ENCODE results near the gene NCOA7. TPM values are rescaled to one million over a fixed set of nuclear protein-coding genes. Genes with fewer than 3 reads are reported as not detected.

NCOA7 gene
- total and polyA plus RNA-seq, 9 of the 15 experiments (the other 6 are each of a cell fraction or from before 2014, with no cell fraction given): 5.8 to 14.6 (median 9.3) TPM

DNA sequence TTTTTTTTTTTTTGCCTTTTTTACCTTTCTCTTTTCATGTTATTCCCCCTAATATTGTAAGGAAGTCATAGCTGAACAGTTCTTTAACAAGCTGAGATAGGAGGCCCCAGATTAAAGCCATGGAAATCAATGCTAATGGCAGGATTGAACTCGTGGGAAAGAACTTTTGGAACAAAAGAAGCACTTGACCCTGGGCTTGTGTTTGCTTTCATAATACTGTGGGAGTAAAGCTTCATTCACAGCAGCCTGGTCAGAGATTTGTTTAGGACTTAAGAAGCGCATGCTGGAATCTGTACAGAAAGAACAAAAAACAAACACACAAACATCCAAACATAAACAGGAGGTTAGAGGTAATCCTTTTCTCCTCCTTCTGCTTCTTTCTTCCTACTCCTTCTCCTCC is 36.2 kb upstream of the NCOA7 start:
- DNase-seq (ENCODE audit: extremely low read depth in 1 of 4, low spot score in 3 of 4) (no peak), FAIRE-seq (no peak), ATAC-seq (no peak)
- ChIA-PET POLR2A (interaction anchor here (0.6 kb wide), 1 partner anchor 203 kb away, joined by 3 read pairs; no protein-coding TSS in a partner anchor), CTCF (ENCODE audit: low intra/inter-chr PET ratio) (interaction anchor here (1.2 kb wide), 1 partner anchor 440 kb away, joined by 4 read pairs; no protein-coding TSS in a partner anchor)
- no peak overlapping the region for H3K4me3 ChIP-seq
- H3K4me1 ChIP-seq (replicated peaks in 1 of 2; ENCODE audit: control insufficient read depth in 2 of 2, insufficient read depth in 2 of 2, low read length in 2 of 2): peaks cover 9 to 13% of the 10 kb centered on the region in 2 experiments; a peak in 4 of 5 replicates
- BruUV-seq (replicated peaks): no TSS peak
- no peak overlapping the region for H3K9ac ChIP-seq (ENCODE audit: insufficient read depth in 1 of 2, low read depth in 2 of 2, low read length in 2 of 2)
- H3K9me3 ChIP-seq (replicated peaks; ENCODE audit: control insufficient read depth, insufficient read depth, low read depth, low read length): no peaks in the 10 kb centered on the region
- H3K27ac ChIP-seq (ENCODE audit: extremely low read depth, low read depth, low read length): no peak overlapping the region
- intact Hi-C loops (cut with micrococcal nuclease) (loop anchor here (1.0 kb wide), 1 partner anchor 440 kb away; no protein-coding TSS in a partner anchor), in situ Hi-C loops (cut with MboI) (loop anchor here (10.0 to 25.0 kb wide), 2 partner anchors 592 to 880 kb away; partner anchors contain the start of gene TPD52L1)
- H3K27me3 ChIP-seq (ENCODE audit: control insufficient read depth in 2 of 2, insufficient read depth in 2 of 2, low read length in 2 of 2): peaks cover 14 to 28% of the 10 kb centered on the region in 2 experiments
- H3K4me2 ChIP-seq (ENCODE audit: insufficient read depth, low read length): no peak overlapping the region
- H2AFZ ChIP-seq (ENCODE audit: low read depth, low read length): no peak overlapping the region
- TF ChIP-seq, protein P1, sequence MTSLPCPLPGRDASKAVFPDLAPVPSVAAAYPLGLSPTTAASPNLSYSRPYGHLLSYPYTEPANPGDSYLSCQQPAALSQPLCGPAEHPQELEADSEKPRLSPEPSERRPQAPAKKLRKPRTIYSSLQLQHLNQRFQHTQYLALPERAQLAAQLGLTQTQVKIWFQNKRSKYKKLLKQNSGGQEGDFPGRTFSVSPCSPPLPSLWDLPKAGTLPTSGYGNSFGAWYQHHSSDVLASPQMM (CRISPR knock-in tag; IDR thresholded peaks at IDR 0.05): no peak
- no peak for TF ChIP-seq MYC (IDR thresholded peaks at IDR 0.05; ENCODE audit: low read depth, low read length)
- TF ChIP-seq MYC (CRISPR knock-in tag; IDR thresholded peaks at IDR 0.05; ENCODE audit: borderline replicate concordance, low read depth): no peak
- no peak for TF ChIP-seq NFIC (IDR thresholded peaks at IDR 0.05)
- no peak for TF ChIP-seq FOSL1 (tag; conservative IDR thresholded peaks at IDR 0.05)
- TF ChIP-seq, protein P2, sequence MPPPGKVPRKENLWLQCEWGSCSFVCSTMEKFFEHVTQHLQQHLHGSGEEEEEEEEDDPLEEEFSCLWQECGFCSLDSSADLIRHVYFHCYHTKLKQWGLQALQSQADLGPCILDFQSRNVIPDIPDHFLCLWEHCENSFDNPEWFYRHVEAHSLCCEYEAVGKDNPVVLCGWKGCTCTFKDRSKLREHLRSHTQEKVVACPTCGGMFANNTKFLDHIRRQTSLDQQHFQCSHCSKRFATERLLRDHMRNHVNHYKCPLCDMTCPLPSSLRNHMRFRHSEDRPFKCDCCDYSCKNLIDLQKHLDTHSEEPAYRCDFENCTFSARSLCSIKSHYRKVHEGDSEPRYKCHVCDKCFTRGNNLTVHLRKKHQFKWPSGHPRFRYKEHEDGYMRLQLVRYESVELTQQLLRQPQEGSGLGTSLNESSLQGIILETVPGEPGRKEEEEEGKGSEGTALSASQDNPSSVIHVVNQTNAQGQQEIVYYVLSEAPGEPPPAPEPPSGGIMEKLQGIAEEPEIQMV (tag; conservative IDR thresholded peaks at IDR 0.05; ENCODE audit: low read depth): no peak
- TF ChIP-seq POLR2G (IDR thresholded peaks at IDR 0.05; ENCODE audit: low read depth, low read length): no peak
- no peak for TF ChIP-seq PURB (CRISPR knock-in tag; IDR thresholded peaks at IDR 0.05; ENCODE audit: low read depth)
- no peak for TF ChIP-seq CREB1 (IDR thresholded peaks at IDR 0.05)
- TF ChIP-seq CREB1 (CRISPR knock-in tag; IDR thresholded peaks at IDR 0.05): no peak
- TF ChIP-seq NUFIP1 (IDR thresholded peaks at IDR 0.05; ENCODE audit: partially characterized antibody): no peak
- TF ChIP-seq KDM1A (IDR thresholded peaks at IDR 0.05): no peak
- no peak for TF ChIP-seq ILK (tag; IDR thresholded peaks at IDR 0.05; ENCODE audit: borderline replicate concordance, low read depth)
- no peak for TF ChIP-seq HDAC1 (IDR thresholded peaks at IDR 0.05)
- no peak for TF ChIP-seq HMGN3 (IDR thresholded peaks at IDR 0.05; ENCODE audit: borderline replicate concordance, extremely low read depth, insufficient read length, low read depth, low read length)
- no peak for TF ChIP-seq ZNF134 (CRISPR knock-in tag; conservative IDR thresholded peaks at IDR 0.05)
- TF ChIP-seq NFIX (CRISPR knock-in tag; IDR thresholded peaks at IDR 0.05; ENCODE audit: low read depth): no peak
- no peak for TF ChIP-seq TCFL5 (CRISPR knock-in tag; conservative IDR thresholded peaks at IDR 0.05)
- H3K79me2 ChIP-seq (ENCODE audit: control insufficient read depth, insufficient read depth, low read length): no peaks in the 10 kb centered on the region
- peaks cover 3% of the 10 kb centered on the region for H3K9me1 ChIP-seq (ENCODE audit: control insufficient read depth, insufficient read depth, low read length)
- no peaks in the 10 kb centered on the region for H3K36me3 ChIP-seq (ENCODE audit: control insufficient read depth, insufficient read depth, low read length)
- 0% methylated on average over 2 of the region's 2 CpGs for WGBS (ENCODE audit: insufficient coverage, low coverage, missing lambda C conversion rate)
- H4K20me1 ChIP-seq (replicated peaks; ENCODE audit: control insufficient read depth, insufficient read depth, low read length): no peaks in the 10 kb centered on the region
